Gastroesophageal sphincter (tissue), 4 donors: Measurements from ENCODE around the gene LMO1. TPM values are rescaled to one million over a fixed set of nuclear protein-coding genes. Genes with fewer than 3 reads are reported as not detected.

Experiments
- ATAC-seq: fragments of 150-250 bp; one replicate; pipeline ENCODE4 v1.9.1; 2016; ENCODE audit warnings: mild to moderate bottlenecking, moderate library complexity
- H3K27ac ChIP-seq, 4 donors: fragments of 200-600 bp; sonication (generic) in 3 of 4; 1 replicate in 3 of 4; 2 replicates in 1 of 4; pipeline ENCODE4 v1.5.1; 2016 to 2019
- H3K27me3 ChIP-seq: fragments of 200-600 bp; sonication (generic); one replicate; pipeline ENCODE4 v1.5.1; 2019
- H3K36me3 ChIP-seq, 2 donors: fragments of 200-600 bp; sonication (generic); one replicate each; pipeline ENCODE4 v1.5.1; 2019; ENCODE audit warnings: control low read depth in 1 of 2
- H3K4me1 ChIP-seq, 3 donors: fragments of 200-600 bp; sonication (generic); 1 replicate in 2 of 3; 2 replicates in 1 of 3; pipeline ENCODE4 v1.5.1; 2016 to 2019; ENCODE audit warnings: control low read depth in 2 of 3
- H3K4me3 ChIP-seq, 2 donors: fragments of 200-600 bp; sonication (generic); one replicate each; pipeline ENCODE4 v1.5.1; 2019; ENCODE audit warnings: mild to moderate bottlenecking in 1 of 2, moderate library complexity in 1 of 2
- H3K9me3 ChIP-seq, 3 donors: fragments of 200-600 bp; sonication (generic); one replicate each; pipeline ENCODE4 v1.5.1; 2017 to 2019; ENCODE audit warnings: control low read depth in 2 of 3
- EP300 ChIP-seq: sonication (generic); formaldehyde crosslinking; IDR thresholded peaks from one replicate; pipeline ENCODE4 v1.6.1; 2017; ENCODE audit warnings: antibody characterized with exemption, mild to moderate bottlenecking
- POLR2A ChIP-seq, 2 donors: fragments of 450-650 bp; IDR thresholded peaks; one replicate each; pipeline ENCODE4 v1.6.1; 2017; ENCODE audit warnings: antibody characterized with exemption in 2 of 2, mild to moderate bottlenecking in 2 of 2, moderate library complexity in 1 of 2
- POLR2AphosphoS5 ChIP-seq: sonication (generic); formaldehyde crosslinking; IDR thresholded peaks from one replicate; pipeline ENCODE4 v1.6.1; 2017; ENCODE audit warnings: antibody characterized with exemption
- WGBS, 2 donors: methylation state at CpG; one replicate each; pipeline ENCODE4 v1.1.5; 2018; ENCODE audit warnings: low coverage in 1 of 2; 5-methylcytosine and 5-hydroxymethylcytosine counted together
- total RNA-seq, 4 donors: library from RNA; depleted of rRNA; stranded (reverse); fragments of >200 nt; gene quantifications; one replicate each; pipeline ENCODE4 v1.1.0, GENCODE V29; 2016
- TF ChIP-seq, protein P1 (sequence below), 4 experiments: fragments of 200-600 bp in 2 of 4; fragments of 450-650 bp in 2 of 4; sonication (generic) in 1 of 4; IDR thresholded peaks; one replicate each; pipeline ENCODE4 v1.5.1; 2017 to 2019; ENCODE audit warnings: antibody characterized with exemption in 4 of 4, mild to moderate bottlenecking in 2 of 4, moderate library complexity in 2 of 4

Gene LMO1
- total RNA-seq, 4 donors from 2014 or later = not detected

DNA sequence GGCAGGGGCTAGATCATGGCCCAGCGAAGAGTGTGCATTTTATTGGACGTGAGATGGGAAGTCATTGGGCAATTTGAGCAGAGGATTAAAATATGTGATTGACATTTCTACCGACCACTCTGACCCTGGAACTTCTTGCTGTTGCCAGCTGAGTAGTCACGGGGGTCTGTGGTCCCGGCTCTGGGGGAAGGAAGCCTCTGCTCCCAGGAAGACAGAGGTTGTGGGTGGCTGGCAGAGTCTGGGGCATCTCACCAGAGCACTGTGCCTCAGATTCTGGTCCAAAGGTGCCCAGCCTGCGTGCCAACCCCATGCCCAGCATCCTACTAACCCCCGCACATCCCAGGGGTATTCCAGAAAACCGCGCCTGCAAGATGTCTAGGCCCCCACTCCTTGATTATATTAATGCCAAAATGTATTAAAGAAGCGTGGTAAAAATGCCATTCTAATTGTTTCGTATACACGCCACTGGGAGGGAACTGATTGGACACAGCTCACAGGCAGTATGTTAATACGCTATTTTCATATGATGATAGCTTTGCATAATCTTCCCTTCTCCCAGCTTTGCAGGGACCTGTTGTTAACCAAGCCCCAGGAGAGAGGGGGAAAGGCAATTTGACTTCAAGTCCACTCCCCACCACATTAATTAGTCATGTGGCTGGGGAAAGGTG lies 25.3 kb upstream of the LMO1 start:
- Histone ChIP-seq H3K4me1 (peaks cover 0 to 10% (median 0%) of the 10 kb centered on the region in 3 donors), H3K27ac (no peak overlapping the region), H3K9me3 (no peaks in the 10 kb centered on the region), H3K4me3 (no peak overlapping the region), H3K27me3 (no peaks in the 10 kb centered on the region), H3K36me3 (no peaks in the 10 kb centered on the region)
- ATAC-seq = no peak
- TF ChIP-seq POLR2AphosphoS5 (no peak), EP300 (no peak), POLR2A (IDR thresholded peaks at IDR 0.05) (no peak)
- TF ChIP-seq, protein P1, sequence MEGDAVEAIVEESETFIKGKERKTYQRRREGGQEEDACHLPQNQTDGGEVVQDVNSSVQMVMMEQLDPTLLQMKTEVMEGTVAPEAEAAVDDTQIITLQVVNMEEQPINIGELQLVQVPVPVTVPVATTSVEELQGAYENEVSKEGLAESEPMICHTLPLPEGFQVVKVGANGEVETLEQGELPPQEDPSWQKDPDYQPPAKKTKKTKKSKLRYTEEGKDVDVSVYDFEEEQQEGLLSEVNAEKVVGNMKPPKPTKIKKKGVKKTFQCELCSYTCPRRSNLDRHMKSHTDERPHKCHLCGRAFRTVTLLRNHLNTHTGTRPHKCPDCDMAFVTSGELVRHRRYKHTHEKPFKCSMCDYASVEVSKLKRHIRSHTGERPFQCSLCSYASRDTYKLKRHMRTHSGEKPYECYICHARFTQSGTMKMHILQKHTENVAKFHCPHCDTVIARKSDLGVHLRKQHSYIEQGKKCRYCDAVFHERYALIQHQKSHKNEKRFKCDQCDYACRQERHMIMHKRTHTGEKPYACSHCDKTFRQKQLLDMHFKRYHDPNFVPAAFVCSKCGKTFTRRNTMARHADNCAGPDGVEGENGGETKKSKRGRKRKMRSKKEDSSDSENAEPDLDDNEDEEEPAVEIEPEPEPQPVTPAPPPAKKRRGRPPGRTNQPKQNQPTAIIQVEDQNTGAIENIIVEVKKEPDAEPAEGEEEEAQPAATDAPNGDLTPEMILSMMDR (IDR thresholded peaks at IDR 0.05) = no peak
- 77% methylated on average over 10 to 13 of the region's 13 CpGs for WGBS, 2 donors

DNA sequence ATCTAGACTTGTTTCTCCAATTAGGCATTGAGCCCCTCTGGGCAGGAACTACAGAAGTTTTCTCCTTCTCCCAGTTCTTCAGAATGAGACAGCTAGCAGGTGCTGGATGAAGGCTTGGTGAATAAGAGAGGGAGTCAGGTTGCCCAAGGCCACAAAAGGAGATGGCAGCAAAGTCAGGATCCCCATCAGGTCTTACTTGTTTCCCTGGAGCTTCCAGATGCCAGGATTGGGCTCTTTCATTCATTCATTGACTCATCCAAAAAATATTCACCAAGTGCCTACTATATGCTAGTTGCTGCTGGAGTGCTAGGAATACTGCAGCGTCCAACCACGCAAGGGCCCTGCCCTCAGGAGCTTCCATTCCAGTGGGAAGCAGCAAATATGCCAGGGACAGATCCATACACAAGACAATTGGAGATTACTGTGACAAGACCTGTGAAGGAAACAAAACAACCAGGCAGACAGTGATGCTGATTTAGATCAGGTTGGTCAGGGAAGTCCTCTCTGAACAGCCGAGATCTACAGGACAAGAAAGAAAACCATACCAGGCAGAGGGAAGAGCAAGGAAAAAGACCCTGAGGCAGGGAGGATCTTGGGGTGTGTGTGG lies 24.6 kb upstream of the LMO1 start:
- Histone ChIP-seq H3K4me3 (no peak overlapping the region), H3K27ac (no peak overlapping the region), H3K4me1 (peaks cover 0 to 17% (median 3%) of the 10 kb centered on the region in 3 donors), H3K27me3 (no peaks in the 10 kb centered on the region), H3K36me3 (no peaks in the 10 kb centered on the region), H3K9me3 (no peaks in the 10 kb centered on the region)
- 97 to 100% methylated on average over 1 to 2 of the region's 3 CpGs for WGBS, 2 donors
- TF ChIP-seq POLR2A (IDR thresholded peaks at IDR 0.05) = no peak
- TF ChIP-seq, protein P1 (IDR thresholded peaks at IDR 0.05) = no peak
- TF ChIP-seq EP300 = no peak
- TF ChIP-seq POLR2AphosphoS5 = no peak
- no peak for ATAC-seq

DNA sequence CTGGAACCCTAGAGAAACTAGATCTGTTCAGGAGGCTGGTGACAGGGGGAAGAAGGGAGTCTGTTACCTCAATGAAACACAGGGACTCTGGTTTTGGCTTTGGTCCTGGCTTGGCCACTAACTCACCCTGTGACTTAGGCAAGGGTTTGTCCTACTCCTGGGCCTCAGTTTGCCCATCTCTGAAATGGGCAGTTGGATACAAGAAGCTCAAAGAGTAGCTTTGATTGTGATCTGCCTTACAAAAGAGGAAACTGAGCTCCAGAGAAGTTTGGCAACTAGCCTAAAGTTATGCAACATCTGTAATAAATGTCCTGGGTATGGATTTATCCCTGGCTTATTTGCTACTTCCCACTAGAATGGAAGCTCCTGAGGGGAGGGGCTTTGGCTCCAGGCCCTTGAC lies 24.0 kb upstream of the LMO1 start:
- Histone ChIP-seq H3K36me3 (no peaks in the 10 kb centered on the region), H3K27me3 (no peaks in the 10 kb centered on the region), H3K9me3 (no peaks in the 10 kb centered on the region), H3K4me3 (no peak overlapping the region), H3K4me1 (peaks cover 0 to 22% (median 3%) of the 10 kb centered on the region in 3 donors), H3K27ac (no peak overlapping the region)
- ATAC-seq = no peak
- TF ChIP-seq, protein P1 (IDR thresholded peaks at IDR 0.05) = no peak
- TF ChIP-seq EP300 = no peak

DNA sequence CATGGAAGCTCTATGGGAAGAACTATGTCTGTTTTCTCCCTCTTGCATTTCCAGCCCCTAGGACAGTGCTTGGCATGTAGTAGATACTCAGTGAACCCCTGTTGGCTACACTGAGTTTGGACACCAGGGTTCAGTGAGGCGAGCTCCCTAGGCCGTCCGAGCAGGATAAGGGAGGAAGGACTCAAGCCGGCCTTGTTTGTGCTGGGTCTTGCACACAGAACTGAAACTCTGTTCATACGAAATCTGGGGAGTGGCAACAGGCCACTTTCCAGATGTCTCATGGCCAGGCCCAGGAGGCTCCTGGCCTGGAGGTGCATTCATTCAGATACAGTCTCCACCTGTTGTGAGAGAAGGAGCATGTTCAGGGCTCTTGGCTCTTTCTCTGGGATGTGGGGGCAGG lies 23.6 kb upstream of the LMO1 start:
- no peak overlapping the region for H3K4me3 ChIP-seq
- 88% methylated on average over 5 of the region's 5 CpGs; no CpG with 5 or more reads in 1 of the 2 donors for WGBS, 2 donors

More for the DNA sequence above, 23.6 kb upstream of the LMO1 start:
- ATAC-seq = no peak
- no peak for TF ChIP-seq POLR2A (IDR thresholded peaks at IDR 0.05)
- TF ChIP-seq, protein P1 (IDR thresholded peaks at IDR 0.05) = no peak
- TF ChIP-seq EP300 = no peak
- no peak for TF ChIP-seq POLR2AphosphoS5
- H3K27me3 ChIP-seq = no peaks in the 10 kb centered on the region
- H3K27ac ChIP-seq = no peak overlapping the region
- no peaks in the 10 kb centered on the region for H3K9me3 ChIP-seq
- peaks cover 0 to 22% (median 3%) of the 10 kb centered on the region in 3 donors for H3K4me1 ChIP-seq
- no peaks in the 10 kb centered on the region for H3K36me3 ChIP-seq
